ENCODE measurements around the gene GPATCH2L.

GRCh38 chr14:76227450-76228050 lies 75.8 kb downstream of the GPATCH2L start:
- TF ChIP-seq ZNF24 (IDR thresholded peaks at IDR 0.05) (no peak), MEIS2 (CRISPR knock-in tag; IDR thresholded peaks at IDR 0.05) (no peak), FOXA3 (CRISPR knock-in tag; IDR thresholded peaks at IDR 0.05) (no peak), RBFOX2 (IDR thresholded peaks at IDR 0.05; ENCODE audit: low read depth, low read length) (no peak)
